ENCODE measurements around the gene SPRED2. TPM values are rescaled to one million over a fixed set of nuclear protein-coding genes. Genes with fewer than 3 reads are reported as not detected.

Gene SPRED2
- total and polyA plus RNA-seq, 2 of the 8 experiments (the other 6 are each of a cell fraction or from before 2014, with no cell fraction given), result 15.3 to 22.5 TPM

DNA sequence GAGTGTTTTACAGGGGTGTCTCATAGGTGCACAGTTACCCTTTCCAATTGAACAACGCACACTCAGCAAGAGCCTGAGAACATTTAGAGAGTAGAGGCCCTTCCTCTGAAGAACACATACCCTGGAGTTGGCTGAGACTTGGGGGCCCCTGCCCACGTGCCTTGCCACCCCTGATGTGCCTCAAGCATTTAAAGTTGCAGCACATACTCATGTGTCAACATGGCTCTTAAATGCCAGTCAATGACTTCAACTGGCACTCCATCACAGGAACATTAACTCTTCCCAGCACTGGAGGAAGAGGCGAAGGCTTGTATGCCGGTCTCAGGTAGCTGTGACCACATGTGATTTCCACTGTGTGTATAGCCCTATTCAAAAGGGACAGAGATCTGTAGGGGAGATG, 57.4 kb downstream of the SPRED2 start:
- Histone ChIP-seq H3K27me3 (replicated peaks in 1 of 4; ENCODE audit: control insufficient read depth in 3 of 4, extremely low read depth in 1 of 4, insufficient read depth in 3 of 4, low read length in 3 of 4) (no peaks in the 10 kb centered on the region), H3K4me1 (replicated peaks in 1 of 4; ENCODE audit: control insufficient read depth in 3 of 4, insufficient read depth in 4 of 4, low read length in 3 of 4) (peaks cover 0 to 6% (median 4%) of the 10 kb centered on the region in 4 experiments; a peak in 5 of 7 replicates), H3K79me1 (ENCODE audit: low read depth, low read length) (peaks cover 9% of the 10 kb centered on the region), H4K5ac (ENCODE audit: insufficient read length, low read depth, low read length) (no peak overlapping the region), H3K18ac (ENCODE audit: extremely low read depth, low read length) (no peak overlapping the region), H2BK5ac (ENCODE audit: low read depth, low read length) (no peak overlapping the region), H3K14ac (ENCODE audit: insufficient read length) (no peak overlapping the region), H4K20me1 (replicated peaks in 1 of 2; ENCODE audit: control insufficient read depth in 1 of 2, insufficient read depth in 2 of 2, low read length in 2 of 2) (peaks cover 1 to 8% of the 10 kb centered on the region in 2 experiments), H2BK20ac (ENCODE audit: low read length) (no peak overlapping the region), H3K36me3 (ENCODE audit: control insufficient read depth in 2 of 4, insufficient read depth in 4 of 4, low read length in 3 of 4) (no peaks in the 10 kb centered on the region), H3K9me3 (ENCODE audit: insufficient read depth in 2 of 2, low read depth in 1 of 2, low read length in 1 of 2) (no peaks in the 10 kb centered on the region), H2BK15ac (ENCODE audit: low read length) (no peak overlapping the region), H3K4ac (replicated peaks; ENCODE audit: insufficient read length, low read depth, low read length) (no peak overlapping the region), H2BK120ac (replicated peaks; ENCODE audit: low read depth, low read length) (no peak overlapping the region), H3K23me2 (ENCODE audit: low read depth, low read length) (no peaks in the 10 kb centered on the region), H3K4me3 (ENCODE audit: extremely low read depth in 1 of 4, insufficient read depth in 2 of 4, low read depth in 3 of 4, low read length in 4 of 4) (no peak overlapping the region), H3K4me2 (ENCODE audit: insufficient read depth in 1 of 2, low read depth in 2 of 2, low read length in 2 of 2) (no peak overlapping the region), H2BK12ac (ENCODE audit: low read depth, low read length) (no peak overlapping the region), H4K91ac (replicated peaks; ENCODE audit: insufficient read length, low read length) (no peak overlapping the region), H3K56ac (replicated peaks; ENCODE audit: insufficient read length, low read depth, low read length) (no peak overlapping the region), H2AK5ac (ENCODE audit: low read depth, low read length) (no peak overlapping the region), H3K79me2 (ENCODE audit: control insufficient read depth in 1 of 2, insufficient read depth in 2 of 2, low read length in 2 of 2) (no peaks in the 10 kb centered on the region; a peak in 2 of 4 replicates), H4K8ac (ENCODE audit: extremely low read depth, insufficient read depth, low read length) (no peak overlapping the region), H3K9ac (replicated peaks in 1 of 4; ENCODE audit: extremely low read depth in 1 of 4, low read depth in 3 of 4, low read length in 3 of 4) (no peak overlapping the region), H3K23ac (ENCODE audit: insufficient read length) (no peak overlapping the region), H3K27ac (ENCODE audit: low read depth, low read length) (no peak overlapping the region), H2AFZ (ENCODE audit: low read length) (no peak overlapping the region)
- ChIA-PET POLR2A (ENCODE audit: partially characterized antibody) (no interaction called here), CTCF (ENCODE audit: partially characterized antibody) (interaction anchor here (1.3 to 7.8 kb wide), 2 partner anchors 12 to 23 kb away, joined by 3 to 42 read pairs; no protein-coding TSS in a partner anchor)
- no peak for DNase-seq (ENCODE audit: low read depth in 1 of 2, low spot score in 2 of 2)
- FAIRE-seq, result no peak
- whole genome bisulfite sequencing, 2 experiments (ENCODE audit: extremely low coverage in 1 of 2, insufficient coverage in 1 of 2, insufficient read length in 1 of 2, insufficient replicate concordance in 2 of 2, low coverage in 1 of 2, low lambda C conversion rate in 2 of 2, missing lambda C conversion rate in 1 of 2), result 93% methylated on average over 4 of the region's 4 CpGs; no CpG with 5 or more reads in 1 of the 2 experiments
- TF ChIP-seq SRF (IDR thresholded peaks at IDR 0.05; ENCODE audit: low read depth, low read length) (no peak), CHD1 (IDR thresholded peaks at IDR 0.05; ENCODE audit: low read depth, low read length) (no peak), TEAD4 (IDR thresholded peaks at IDR 0.05; ENCODE audit: low read depth, low read length) (no peak), NRF1 (IDR thresholded peaks at IDR 0.05; ENCODE audit: low read depth, low read length) (no peak), NANOG (IDR thresholded peaks at IDR 0.05; ENCODE audit: insufficient read depth, low read depth, low read length, poor library complexity, severe bottlenecking) (no peak), BACH1 (IDR thresholded peaks at IDR 0.05; ENCODE audit: low read length) (no peak), KDM5A (IDR thresholded peaks at IDR 0.05; ENCODE audit: low read length) (no peak), CBX8 (IDR thresholded peaks at IDR 0.05; ENCODE audit: borderline replicate concordance, low read depth, low read length) (no peak), HDAC2 (IDR thresholded peaks at IDR 0.05; ENCODE audit: borderline replicate concordance in 1 of 2, low read depth in 2 of 2, low read length in 2 of 2) (no peak), GTF2F1 (IDR thresholded peaks at IDR 0.05; ENCODE audit: borderline replicate concordance, low read depth, low read length) (no peak), FOSL1 (IDR thresholded peaks at IDR 0.05; ENCODE audit: insufficient read depth, low read depth, low read length) (no peak), JUN (IDR thresholded peaks at IDR 0.05; ENCODE audit: low read depth, low read length) (no peak), TCF12 (IDR thresholded peaks at IDR 0.05; ENCODE audit: low read depth, low read length) (no peak), PHF8 (conservative IDR thresholded peaks at IDR 0.05; ENCODE audit: low read depth, low read length) (no peak)

All from H1 (cell line).